HG03025 (cell line): ENCODE measurements around the gene RAB39A.

Source experiments
- ATAC-seq: cut with Tn5 transposase; IDR thresholded peaks from one replicate; pipeline ENCODE4 v1.9.1; 2021; ENCODE audit warnings: mild to moderate bottlenecking, moderate library complexity; ENCODE audit not compliant: unreplicated experiment, low FRiP score

RAB39A gene

DNA sequence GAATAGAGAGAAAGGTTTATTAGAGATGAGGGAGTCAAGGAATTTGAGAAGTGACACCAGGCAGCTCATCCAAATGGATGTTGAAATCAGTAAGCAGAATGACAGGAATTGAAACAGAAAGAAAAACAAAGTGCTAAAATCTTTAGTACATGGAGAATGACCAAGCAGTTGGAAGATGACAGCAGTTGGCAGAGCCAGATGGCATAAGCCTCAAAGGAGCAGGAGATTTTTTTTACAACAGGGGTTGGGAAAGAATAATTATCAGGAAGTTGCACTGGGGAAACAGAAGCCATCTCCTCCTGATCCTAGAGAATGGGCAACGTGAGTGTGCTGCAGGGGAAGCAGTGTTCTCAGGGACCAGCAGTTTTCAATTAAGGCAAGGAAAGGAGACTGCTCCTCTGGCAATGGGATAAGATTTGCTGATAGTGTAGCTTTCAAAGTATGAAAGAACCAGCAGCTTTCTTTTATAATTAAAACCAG lies 28.9 kb downstream of the RAB39A start:
- no peak for ATAC-seq

DNA sequence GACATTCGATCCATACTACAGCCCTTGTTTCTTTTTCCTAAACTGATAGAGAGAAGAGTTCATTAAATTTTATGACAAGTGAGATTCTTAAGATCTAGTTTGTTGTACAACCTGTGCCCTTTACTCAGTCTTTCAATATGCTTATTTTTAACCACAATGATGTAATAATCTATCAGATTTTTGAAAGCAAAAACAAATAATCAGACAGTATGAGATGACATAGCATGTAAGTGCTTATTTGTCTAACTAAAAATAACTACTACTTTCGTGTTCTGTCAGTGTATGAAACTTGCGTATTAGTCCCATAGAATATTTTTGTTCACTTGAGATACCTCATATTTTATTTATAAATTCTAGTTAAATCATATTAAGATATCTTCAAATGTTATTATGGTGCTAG lies 33.2 kb downstream of the RAB39A start:
- no peak for ATAC-seq

DNA sequence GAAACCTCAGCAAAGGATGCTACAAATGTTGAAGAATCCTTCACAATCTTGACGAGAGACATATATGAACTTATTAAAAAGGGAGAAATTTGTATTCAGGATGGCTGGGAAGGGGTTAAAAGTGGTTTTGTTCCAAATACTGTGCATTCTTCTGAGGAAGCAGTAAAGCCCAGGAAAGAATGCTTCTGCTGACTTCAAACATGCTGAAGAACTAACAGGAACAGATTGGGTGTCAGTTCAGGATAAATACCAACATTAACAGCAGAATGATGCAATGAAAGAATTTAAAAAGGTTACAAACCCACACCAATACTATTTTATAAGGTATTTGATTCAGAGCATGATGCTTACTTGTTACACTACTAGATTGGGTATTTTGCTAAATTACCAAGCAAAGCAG lies 33.9 kb downstream of the RAB39A start:
- no peak for ATAC-seq

DNA sequence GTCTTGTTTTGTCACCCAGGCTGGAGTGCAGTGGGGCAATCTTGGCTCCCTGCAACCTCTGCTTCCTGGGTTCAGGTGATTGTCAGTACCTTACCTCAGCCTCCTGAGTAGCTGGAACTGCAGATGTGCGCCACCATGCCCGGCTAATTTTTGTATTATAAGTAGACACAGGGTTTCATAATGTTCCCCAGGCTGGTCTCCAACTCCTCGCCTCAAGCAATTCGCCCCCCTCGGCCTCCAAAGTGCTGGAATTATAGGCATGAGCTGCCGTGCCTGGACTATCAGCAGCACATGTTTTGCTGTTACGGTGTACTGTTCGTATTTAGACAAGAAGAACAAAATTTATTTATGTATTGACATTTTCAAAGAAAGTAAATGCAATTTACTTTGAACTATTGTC lies 34.8 kb downstream of the RAB39A start:
- ATAC-seq = no peak

DNA sequence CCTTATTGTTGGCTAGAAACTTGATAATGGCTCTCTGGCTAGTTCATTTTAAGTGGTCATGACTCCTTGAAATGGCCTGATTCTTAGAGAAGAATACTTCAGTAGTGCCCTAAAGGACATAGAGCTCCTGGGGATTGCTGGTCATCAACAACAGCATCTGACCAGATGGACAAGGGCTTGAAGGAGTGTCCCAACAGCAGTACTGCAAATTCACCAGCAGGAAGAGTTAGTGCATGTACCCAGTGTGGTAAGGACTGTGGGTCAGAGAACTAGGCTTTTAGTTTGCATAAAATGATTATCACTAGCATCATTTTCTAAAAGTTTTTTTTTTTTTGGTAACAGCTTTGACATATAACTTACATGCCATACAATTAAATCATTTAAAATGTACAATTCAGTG lies 41.0 kb downstream of the RAB39A start:
- no peak for ATAC-seq

DNA sequence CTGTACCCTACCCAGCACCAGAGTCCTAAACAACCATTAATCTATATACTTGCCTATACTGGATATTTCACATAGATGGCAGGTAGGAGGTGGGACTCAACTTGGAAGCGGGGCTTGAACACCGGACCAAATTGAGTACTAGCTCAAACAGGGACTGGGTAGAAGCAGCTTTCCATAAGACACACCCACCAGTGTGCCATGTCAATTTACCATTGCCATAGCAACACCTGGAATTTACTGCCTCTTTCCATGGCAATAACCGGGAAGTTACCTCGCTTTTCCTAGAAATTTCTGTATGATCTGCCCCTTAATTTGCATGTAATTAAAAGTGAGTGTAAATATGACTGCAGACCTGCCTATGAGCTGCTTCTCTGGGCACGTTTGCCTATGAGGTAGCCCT lies 41.8 kb downstream of the RAB39A start:
- no peak for ATAC-seq

DNA sequence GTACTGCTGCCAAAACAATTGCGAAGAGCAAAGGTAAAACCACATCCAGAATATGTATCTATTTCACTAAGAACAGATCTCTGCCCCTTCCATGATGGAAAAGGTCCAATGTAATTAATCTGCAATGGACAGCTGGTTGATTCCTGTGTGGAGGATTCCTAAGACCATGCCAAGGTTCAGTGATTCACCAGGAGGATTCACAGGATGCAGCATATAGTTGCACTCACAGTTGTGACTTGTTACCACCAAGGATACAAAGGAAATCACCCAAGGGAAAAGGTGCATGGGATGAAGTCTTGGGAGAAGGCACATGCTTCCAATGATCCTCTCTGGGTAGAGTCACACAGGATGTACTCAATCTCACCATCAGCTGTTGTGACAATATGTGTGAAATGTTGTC lies 45.4 kb downstream of the RAB39A start:
- no peak for ATAC-seq

DNA sequence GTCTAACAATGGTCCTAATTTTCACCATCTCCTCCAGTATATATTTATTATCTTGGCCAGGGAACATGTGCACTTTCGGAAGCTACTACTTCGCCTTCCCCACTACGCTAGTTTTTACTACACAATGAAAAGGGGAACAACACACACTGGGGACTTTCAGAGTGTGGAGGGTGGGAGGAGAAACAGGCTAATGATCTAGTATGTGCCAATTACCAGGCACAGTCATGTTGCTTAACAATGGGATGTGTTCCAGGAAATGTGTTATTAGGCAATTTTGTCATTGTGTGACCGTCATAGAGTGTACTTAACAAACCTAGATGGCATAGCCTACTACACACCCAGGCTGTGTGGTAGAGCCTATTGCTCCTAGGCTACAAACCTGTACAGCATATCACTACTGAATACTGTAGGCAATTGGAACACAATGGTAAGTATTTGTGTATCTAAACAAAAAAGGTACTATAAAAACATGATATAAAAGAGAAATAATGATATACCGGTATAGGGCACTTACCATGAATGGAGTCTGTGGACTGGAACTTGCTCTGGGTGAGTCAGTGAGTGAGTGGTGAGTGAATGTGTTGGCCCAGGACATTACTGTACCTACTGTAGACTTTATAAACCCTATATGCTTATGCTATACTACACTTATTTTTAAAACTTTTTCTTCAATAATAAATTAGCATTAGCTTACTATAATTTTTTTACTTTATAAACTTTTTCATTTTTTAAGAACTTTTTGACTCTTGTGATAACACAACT lies 60.3 kb downstream of the RAB39A start:
- ATAC-seq = no peak

DNA sequence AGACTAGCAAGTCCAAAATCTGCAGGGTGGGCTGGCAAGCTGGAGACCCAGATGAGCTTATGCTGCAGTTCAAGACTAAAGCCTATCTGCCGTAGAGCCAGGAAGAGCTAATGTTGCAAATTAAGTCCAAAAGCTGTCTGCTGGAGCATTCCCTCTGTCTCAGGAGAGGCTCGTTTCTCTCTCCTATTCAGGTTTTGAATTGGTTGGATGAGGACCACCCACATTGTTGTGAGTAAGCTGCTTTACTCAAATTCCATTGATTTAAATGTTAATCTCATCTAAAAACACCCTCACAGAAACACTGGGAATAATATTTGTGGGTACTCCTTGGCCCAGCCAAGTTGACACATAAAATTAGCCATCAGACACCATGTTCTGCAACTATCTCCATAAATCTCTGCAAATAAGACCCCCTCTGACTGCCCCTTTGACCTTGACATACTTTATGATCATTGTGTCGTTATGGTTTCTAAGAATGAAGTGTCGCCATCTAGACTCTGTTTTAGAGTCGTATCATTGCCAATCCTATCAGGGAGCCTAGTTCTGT lies 63.7 kb downstream of the RAB39A start:
- ATAC-seq = no peak

DNA sequence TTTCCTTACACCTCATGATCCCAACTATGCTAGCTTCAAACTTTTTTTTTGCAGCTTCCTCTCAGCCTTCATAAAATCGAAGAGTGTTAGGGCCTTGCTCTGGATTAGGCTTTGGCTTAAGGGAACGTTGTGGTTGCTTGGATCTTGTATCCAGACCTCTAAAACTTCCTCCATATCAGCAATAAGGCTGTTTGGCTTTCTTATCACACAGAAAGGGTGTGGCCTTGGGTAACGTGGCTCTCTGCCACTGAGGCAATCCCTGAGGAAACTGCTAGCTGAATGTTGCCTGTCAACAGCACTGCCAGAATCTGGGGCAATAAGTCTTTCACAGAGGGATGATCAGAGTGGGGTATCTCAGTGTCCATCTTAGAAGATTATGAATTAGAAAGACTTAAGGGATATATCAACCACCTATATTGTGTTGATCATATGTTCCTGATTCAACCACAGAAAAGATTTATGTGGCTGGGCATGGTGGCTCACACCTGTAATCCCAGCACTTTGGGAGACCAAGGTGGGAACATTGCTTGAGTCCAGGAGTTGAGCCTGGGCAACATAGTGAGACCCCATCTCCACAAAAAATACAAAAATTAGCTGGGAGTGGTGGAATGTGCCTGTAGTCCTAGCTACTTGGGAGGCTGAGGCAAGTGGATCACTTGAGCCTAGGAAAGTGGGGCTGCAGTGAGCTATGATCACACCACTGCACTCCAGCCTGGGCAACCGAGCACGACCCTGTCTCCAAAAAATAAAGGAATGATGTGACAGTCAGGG lies 67.9 kb downstream of the RAB39A start:
- ATAC-seq = no peak

DNA sequence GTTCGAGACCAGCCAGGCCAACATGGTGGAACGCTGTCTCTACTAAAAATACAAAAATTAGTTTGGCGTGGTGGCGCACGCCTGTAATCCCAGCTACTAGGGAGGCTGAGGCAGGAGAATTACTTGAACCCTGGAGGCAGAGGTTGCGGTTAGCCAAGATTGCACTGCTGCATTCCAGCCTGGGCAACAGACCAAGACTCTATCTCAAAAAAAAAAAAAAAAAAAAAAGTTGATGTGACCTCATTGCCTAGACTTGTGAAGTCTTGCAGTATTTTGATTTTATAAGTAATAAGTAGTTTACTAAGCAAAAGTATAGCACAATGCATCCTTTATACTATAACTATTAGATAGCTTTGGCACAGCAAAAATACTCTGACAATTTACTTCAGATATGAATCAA lies 70.5 kb downstream of the RAB39A start:
- no peak for ATAC-seq

DNA sequence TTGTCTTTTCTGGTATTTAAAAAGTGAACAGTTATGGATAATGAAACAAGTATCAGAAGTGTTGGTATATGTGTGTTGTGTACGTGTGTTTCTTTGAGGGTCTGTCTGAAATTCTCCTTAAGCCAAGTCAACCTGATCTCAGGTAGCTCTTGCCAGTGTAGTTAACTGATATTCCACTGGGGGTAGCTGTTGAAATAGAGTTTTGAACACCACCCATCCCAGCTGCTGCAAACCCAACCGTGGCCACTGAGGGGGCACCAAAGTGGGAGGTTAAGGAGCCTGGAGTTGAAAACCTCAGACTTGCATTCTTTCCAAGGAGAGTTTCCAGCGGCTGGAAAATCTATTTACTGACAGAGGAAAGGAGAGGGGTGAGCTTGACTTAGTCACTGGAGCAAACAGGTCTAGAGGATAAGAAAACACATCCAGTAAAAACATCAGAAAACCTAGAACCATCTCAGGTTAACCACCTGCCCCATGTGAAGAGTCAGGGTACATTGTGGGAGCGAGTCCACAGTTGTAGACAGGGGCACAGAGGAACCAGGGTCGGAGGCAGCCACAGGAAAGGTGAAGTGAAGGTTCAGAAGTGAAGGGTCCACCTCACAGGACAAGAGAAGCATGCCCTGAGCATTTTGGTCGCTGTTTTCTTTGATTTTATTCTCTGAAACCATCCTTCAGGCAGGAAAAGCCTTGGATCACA lies 71.7 kb downstream of the RAB39A start:
- ATAC-seq = peak; percentile 68

DNA sequence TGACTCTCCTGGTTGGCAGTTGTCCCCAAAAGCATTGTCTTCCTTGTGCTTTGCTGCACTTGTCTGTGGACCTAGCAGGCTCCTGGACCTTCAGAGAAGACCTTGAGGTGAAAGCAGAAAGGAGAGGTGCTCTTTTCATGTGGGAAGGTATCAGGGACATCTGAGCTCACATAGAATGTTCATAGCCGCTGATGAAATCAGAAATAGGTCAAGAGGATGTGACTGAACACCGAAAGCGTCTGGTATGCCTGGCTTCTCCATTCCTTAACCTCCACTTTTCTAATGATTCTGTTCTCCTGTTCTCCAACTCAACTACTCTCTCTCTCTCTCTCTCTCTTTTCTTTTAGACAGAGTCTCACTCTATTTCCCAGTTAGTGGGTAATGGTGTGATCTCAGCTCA lies 74.2 kb downstream of the RAB39A start:
- ATAC-seq = no peak

DNA sequence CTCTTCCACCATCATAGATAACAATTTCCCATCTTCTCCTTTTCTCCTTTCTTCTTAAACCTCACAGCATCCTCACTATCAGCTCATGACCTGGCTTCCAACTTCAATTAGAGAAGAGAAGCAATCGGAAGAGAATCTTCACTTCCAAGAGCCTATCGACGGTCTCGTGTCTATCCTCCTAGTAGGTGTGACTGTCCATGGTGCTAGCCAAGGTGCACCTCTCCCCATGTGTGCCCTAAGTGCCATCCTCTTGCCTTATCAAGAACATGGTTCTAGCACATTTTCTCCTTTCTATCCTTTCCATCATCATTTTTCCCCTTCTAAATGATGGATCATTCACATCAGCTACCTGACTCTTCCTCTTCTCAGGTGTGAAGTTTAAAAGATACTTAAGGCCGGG lies 75.4 kb downstream of the RAB39A start:
- no peak for ATAC-seq

DNA sequence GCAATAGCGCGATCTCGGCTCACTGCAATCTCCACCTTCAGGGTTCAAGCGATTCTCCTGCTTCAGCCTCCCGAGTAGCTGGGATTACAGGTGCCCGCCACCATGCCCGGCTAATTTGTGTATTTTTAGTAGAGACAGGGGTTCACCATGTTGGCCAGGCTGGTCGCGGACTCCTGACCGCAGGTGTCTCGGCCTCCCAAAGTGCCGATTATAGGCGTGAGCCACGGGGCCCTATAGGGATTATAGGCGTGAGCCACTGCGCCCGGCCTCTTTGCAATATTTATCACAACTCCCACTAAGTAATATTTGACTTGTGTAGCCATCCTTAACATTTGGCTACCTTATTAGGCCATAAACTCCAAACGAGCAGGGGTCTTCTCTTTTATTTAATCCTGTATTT lies 79.6 kb downstream of the RAB39A start:
- ATAC-seq = no peak

DNA sequence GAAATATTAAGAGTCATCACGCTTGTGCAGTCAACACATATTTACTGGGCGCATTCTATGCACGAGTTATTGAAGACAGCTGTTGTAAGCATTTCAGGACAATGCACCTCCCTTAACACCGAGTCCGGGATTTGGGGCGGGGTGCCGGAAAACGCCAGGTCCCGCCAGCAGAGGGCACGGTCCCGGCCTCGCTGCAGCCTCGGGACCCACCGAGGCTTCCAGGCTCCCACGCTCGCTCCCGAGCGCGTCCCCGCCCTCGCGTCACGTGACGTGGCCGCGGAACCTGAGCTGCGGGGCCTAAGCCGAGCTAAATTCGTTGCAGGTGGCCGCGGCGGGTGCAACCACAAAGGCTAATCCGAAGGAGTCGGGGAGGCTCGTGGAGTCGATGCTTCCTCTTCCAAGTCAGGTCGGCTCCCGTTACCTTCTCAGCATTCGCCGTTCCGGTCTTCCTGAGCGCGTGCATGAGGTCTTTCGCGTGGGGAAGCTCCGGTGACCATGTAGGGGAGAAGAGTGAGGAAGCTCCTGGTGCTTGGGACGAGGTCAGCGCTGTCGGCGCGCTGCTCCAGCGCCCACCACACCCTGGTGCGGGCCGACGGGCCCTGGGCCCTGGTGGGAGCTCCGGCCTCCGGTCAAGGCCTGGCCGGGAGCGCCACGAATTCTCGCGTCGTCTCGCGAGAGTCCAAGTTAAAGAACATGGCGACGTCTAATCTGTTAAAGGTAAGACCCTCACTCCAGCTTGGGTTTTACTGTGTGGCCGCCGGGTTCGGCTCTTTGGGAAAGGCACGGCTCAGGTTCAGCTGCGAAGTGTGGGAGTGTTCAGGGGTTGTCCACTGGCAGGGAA lies 80.6 kb downstream of the RAB39A start, which contains the start of gene CUL5:
CUL5 (plus strand) TSS at position 243 of the 841 bp plus-strand sequence; CDS start at position 694, 451 bp downstream.
- peak; percentile 85 for ATAC-seq

DNA sequence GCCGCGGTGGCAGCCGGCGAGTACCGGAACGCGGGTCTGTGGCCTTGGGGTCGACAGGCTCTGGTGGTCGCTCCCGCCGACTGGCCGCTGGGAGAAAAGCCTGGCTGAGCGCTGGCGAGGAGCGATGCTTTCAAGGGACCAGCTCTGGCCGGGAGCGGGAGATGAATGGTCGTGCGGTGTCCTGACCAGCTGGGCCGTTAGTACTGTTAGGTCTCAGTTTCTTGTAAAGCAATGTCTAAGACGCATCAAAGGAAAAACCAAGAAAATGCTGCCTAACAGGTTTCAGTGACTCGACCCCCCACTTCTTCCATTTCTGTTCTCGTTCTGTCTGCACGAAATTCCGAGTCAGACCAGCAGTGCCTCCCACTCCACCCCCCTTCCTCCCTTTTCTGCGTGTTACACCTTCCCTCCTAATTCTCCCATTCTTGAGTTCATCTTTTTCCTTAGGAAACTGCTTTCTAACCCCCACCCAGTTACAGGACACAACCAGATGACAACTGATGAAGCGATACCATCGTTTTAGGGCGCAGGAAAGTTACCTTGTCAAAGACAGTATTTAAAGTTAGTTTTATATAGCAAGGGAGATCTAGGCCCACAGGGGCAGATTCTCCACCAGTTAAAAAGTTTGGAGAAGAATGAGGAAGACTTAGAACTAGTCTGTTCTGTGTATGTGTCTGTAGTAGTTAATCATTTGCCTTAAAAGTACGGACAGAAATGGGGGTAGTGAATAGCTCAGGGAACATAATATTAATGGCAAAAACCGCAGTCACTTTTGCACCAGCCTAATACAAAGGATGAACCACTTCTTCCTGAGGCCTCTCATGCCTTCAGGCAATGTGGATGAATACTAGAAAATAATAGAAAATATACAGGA lies 81.5 kb downstream of the RAB39A start:
- ATAC-seq = peak; percentile 14

DNA sequence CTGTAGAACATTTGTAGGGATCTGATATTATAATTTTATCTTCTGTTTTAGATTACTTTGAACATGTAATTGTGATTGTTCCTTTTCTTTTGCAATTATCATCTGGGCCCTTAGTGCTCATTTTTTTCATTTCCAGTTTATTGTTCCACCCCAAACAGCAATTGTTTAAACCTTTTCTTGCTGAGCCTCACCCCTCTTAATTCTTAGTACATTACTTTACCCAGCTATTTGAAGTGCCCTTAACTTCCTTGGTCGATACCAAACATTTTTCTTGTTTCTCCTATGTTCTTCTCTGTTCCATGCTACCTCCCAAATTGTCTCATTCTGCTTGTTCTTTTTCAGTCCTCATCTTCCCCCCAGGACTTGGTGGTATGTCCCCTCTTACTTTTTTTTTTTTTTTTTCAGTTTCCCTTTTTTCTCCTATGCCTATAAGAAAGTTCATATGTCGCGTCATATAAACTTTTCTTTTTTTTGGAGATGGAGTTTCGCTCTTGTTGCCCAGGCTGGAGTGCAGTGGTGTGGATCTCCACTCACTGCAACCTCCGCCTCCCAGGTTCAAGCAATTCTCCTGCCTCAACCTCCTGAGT lies 84.0 kb downstream of the RAB39A start:
- ATAC-seq = no peak
